ENCODE results near the gene ENOX1.
"Not testable (repeated sequence)": the region's sequence is repeated elsewhere in the genome, so short reads cannot be mapped to it uniquely, and the experiment has no call there.

ENOX1 gene

GRCh38 chr13:43415903-43416391 is 370.8 kb downstream of the ENOX1 start:
- not testable (repeated sequence) for DNase-seq

GRCh38 chr13:43414111-43414510 is 372.7 kb downstream of the ENOX1 start:
- DNase-seq, result no peak

GRCh38 chr13:43411741-43412140 is 375.0 kb downstream of the ENOX1 start:
- DNase-seq, result no peak

GRCh38 chr13:43411211-43411610 is 375.6 kb downstream of the ENOX1 start:
- no peak for DNase-seq

- no peak for DNase-seq
Observed at GRCh38 chr13:43408274-43408673, 378.5 kb downstream of the ENOX1 start.

- DNase-seq, result no peak
Observed at GRCh38 chr13:43407023-43407581, 379.7 kb downstream of the ENOX1 start.

- no peak for DNase-seq
Observed at GRCh38 chr13:43405457-43405856, 381.3 kb downstream of the ENOX1 start.

GRCh38 chr13:43402380-43402779 is 384.4 kb downstream of the ENOX1 start:
- DNase-seq, result no peak

GRCh38 chr13:43401361-43401760 is 385.4 kb downstream of the ENOX1 start:
- no peak for DNase-seq

- no peak for DNase-seq
Observed at GRCh38 chr13:43397111-43397510, 389.7 kb downstream of the ENOX1 start.

- DNase-seq, result no peak
Observed at GRCh38 chr13:43391036-43391435, 395.7 kb downstream of the ENOX1 start.

- DNase-seq, result no peak
Observed at GRCh38 chr13:43390619-43391018, 396.2 kb downstream of the ENOX1 start.

- DNase-seq, result no peak
Observed at GRCh38 chr13:43389983-43390382, 396.8 kb downstream of the ENOX1 start.

- DNase-seq, result no peak
Observed at GRCh38 chr13:43389573-43389972, 397.2 kb downstream of the ENOX1 start.

GRCh38 chr13:43388282-43389034 is 398.3 kb downstream of the ENOX1 start:
- DNase-seq, result no peak

- no peak for DNase-seq
Observed at GRCh38 chr13:43387880-43388279, 398.9 kb downstream of the ENOX1 start.

GRCh38 chr13:43383498-43384165 is 403.1 kb downstream of the ENOX1 start:
- DNase-seq, result no peak

GRCh38 chr13:43379738-43380137 is 407.0 kb downstream of the ENOX1 start:
- DNase-seq, result no peak

GRCh38 chr13:43377973-43378372 is 408.8 kb downstream of the ENOX1 start:
- no peak for DNase-seq

GRCh38 chr13:43377149-43377548 is 409.6 kb downstream of the ENOX1 start:
- DNase-seq, result no peak

GRCh38 chr13:43376596-43376995 is 410.2 kb downstream of the ENOX1 start:
- no peak for DNase-seq

GRCh38 chr13:43375797-43376465 is 410.8 kb downstream of the ENOX1 start:
- no peak for DNase-seq

- no peak for DNase-seq
Observed at GRCh38 chr13:43374621-43375020, 412.2 kb downstream of the ENOX1 start.

GRCh38 chr13:43373400-43373799 is 413.4 kb downstream of the ENOX1 start:
- DNase-seq, result no peak
